WI38 (cell line): Measurements from ENCODE around the gene DCUN1D3.
"Not testable (repeated sequence)": the region's sequence is repeated elsewhere in the genome, so short reads cannot be mapped to it uniquely, and the experiment has no call there.

ENCODE experiments used
- H3K4me3 ChIP-seq: 2 replicates; pipeline ENCODE4 v1.5.1; 2011; ENCODE audit warnings: low read depth, mild to moderate bottlenecking, control low read depth, low read length
- CTCF ChIP-seq: IDR thresholded peaks from 2 replicates; pipeline ENCODE4 v1.5.1; 2012; ENCODE audit warnings: low read depth, mild to moderate bottlenecking, control low read depth, low read length

DCUN1D3 gene, protein sequence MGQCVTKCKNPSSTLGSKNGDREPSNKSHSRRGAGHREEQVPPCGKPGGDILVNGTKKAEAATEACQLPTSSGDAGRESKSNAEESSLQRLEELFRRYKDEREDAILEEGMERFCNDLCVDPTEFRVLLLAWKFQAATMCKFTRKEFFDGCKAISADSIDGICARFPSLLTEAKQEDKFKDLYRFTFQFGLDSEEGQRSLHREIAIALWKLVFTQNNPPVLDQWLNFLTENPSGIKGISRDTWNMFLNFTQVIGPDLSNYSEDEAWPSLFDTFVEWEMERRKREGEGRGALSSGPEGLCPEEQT

DNA sequence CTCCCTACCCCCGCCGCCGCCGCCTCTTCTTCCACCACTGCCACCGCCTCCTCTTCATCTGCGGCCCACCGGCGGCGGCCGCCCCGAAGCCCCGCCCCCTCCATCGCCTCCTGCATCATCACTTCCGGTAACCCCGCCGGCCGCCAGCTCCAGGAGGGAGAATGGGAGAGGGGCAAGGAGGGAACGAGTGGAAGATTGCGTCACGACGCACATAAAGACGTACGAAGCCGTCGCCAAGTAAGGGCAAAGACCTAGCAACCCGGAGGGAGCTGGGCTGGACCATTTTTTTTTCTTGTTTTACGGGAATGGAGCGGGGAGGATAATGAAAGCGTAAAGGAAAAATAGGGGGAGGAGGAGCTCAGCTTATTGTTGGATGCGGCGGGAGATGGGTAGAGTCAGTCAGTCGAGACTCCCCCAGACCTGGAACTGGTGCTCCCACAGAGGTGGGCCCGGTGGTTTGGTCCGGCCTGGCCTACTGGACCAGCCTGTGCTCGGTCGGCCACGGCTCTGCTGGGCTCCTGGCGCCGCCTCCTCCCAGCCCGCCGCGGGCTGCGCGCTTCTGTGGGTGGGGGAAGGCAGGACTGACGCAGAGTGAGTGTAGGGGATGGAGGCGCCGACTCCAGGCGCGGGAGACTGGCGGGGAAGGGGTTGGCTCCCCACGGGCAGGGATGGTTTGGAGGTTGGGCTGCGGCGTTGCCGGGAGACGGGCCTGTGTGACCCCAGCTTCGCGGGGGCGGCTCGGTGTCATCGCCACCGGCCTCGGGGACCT lies at the start of gene DCUN1D3, which contains the start of gene LYRM1:
DCUN1D3 (minus strand) TSS at position 60 of the 769 bp plus-strand sequence. CDS start 37,820 bp downstream, outside the sequence.
LYRM1 (plus strand) TSS at position 473 of the 769 bp plus-strand sequence. CDS start 14,785 bp downstream, outside the sequence.
- peak within 1 kb of the TSS; percentile 97 for H3K4me3 ChIP-seq
- no peak for TF ChIP-seq CTCF

GRCh38 chr16:20949660-20950059 lies 49.5 kb upstream of the DCUN1D3 start:
- TF ChIP-seq CTCF: no peak
- H3K4me3 ChIP-seq: no peak overlapping the region

- H3K4me3 ChIP-seq: no peak overlapping the region
- TF ChIP-seq CTCF: no peak
Observed at GRCh38 chr16:20948444-20948843, 48.3 kb upstream of the DCUN1D3 start.

DNA sequence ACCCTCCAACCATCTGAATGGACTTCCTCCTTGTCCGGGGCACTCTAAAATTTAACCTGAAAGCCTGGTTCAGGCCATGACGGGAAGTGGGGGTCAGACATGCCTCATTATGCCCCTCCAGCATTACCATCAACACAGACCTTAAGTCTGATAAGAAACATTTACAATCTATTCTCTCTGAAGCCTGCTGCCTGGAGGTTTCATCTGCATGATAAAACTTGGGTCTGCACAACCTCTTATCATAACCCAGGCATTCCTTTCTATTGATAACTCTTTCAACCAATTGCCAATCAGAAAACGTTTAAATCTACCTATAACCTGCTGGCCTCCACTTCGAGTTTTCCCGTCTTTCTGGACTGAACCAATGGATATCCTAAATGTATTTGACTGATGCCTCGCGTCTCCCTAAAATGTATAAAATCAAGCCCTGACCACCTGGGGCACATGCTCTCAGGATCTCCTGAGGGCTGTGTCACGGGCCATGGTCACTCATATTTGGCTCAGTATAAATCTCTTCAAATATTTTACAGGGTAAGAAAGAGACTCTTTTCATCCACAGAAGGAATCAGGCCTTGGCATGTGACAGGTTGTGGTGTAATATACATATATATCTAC lies 46.0 kb upstream of the DCUN1D3 start:
- H3K4me3 ChIP-seq: no peak overlapping the region
- TF ChIP-seq CTCF: no peak

DNA sequence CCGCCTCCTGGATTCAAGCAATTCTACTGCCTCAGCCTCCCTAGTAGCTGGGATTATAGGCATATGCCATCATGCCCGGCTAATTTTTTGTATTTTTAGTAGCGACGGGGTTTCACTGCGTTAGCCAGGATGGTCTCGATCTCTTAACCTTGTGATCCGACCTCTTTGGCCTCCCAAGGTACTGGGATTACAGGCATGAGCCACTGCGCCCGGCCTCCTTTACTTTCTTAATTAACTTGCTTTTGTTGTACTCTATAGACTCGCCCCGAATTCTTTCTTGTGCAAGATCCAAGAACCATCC lies 45.4 kb upstream of the DCUN1D3 start:
- not testable (repeated sequence) for H3K4me3 ChIP-seq

- no peak overlapping the region for H3K4me3 ChIP-seq
- no peak for TF ChIP-seq CTCF
Observed at GRCh38 chr16:20944861-20945574, 44.9 kb upstream of the DCUN1D3 start.

GRCh38 chr16:20942256-20942655 lies 42.1 kb upstream of the DCUN1D3 start:
- H3K4me3 ChIP-seq: no peak overlapping the region
- TF ChIP-seq CTCF: no peak
